HEK293T (cell line): Measurements from ENCODE around the gene SEMA4D.

ENCODE experiments used
- ARNT ChIP-seq: fragments of 450-650 bp; IDR thresholded peaks from 2 replicates; pipeline ENCODE4 v1.6.1; 2017; ENCODE audit warnings: mild to moderate bottlenecking
- BHLHE40 ChIP-seq: fragments of 450-650 bp; IDR thresholded peaks from 2 replicates; pipeline ENCODE4 v1.6.1; 2016; ENCODE audit warnings: mild to moderate bottlenecking, moderate library complexity, borderline replicate concordance
- CTBP1 ChIP-seq: fragments of 450-650 bp; IDR thresholded peaks from 2 replicates; pipeline ENCODE4 v1.6.1; 2016; ENCODE audit warnings: borderline replicate concordance
- ELF4 ChIP-seq: fragments of 450-650 bp; IDR thresholded peaks from 2 replicates; pipeline ENCODE4 v1.6.1; 2017; ENCODE audit warnings: antibody characterized with exemption
- FOXA1 ChIP-seq: fragments of 450-650 bp; IDR thresholded peaks from 2 replicates; pipeline ENCODE4 v1.6.1; 2016; ENCODE audit warnings: mild to moderate bottlenecking
- FOXK2 ChIP-seq: fragments of 450-650 bp; IDR thresholded peaks from 2 replicates; pipeline ENCODE4 v1.6.1; 2016; ENCODE audit warnings: mild to moderate bottlenecking
- FOXM1 ChIP-seq: fragments of 450-650 bp; IDR thresholded peaks from 2 replicates; pipeline ENCODE4 v1.6.1; 2017; ENCODE audit warnings: mild to moderate bottlenecking, borderline replicate concordance
- HDGF ChIP-seq: fragments of 450-650 bp; IDR thresholded peaks from 2 replicates; pipeline ENCODE4 v1.6.1; 2017; ENCODE audit warnings: antibody characterized with exemption, borderline replicate concordance
- NFRKB ChIP-seq: fragments of 450-650 bp; IDR thresholded peaks from 2 replicates; pipeline ENCODE4 v1.6.1; 2016; ENCODE audit warnings: mild to moderate bottlenecking, moderate library complexity
- PKNOX1 ChIP-seq: fragments of 450-650 bp; IDR thresholded peaks from 2 replicates; pipeline ENCODE4 v1.6.1; 2016
- SP1 ChIP-seq: fragments of 450-650 bp; IDR thresholded peaks from 2 replicates; pipeline ENCODE4 v1.6.1; 2017
- SUZ12 ChIP-seq: fragments of 450-650 bp; IDR thresholded peaks from 2 replicates; pipeline ENCODE4 v1.6.1; 2016; ENCODE audit warnings: mild to moderate bottlenecking
- TARDBP ChIP-seq: fragments of 450-650 bp; IDR thresholded peaks from 2 replicates; pipeline ENCODE4 v1.6.1; 2016

DNA sequence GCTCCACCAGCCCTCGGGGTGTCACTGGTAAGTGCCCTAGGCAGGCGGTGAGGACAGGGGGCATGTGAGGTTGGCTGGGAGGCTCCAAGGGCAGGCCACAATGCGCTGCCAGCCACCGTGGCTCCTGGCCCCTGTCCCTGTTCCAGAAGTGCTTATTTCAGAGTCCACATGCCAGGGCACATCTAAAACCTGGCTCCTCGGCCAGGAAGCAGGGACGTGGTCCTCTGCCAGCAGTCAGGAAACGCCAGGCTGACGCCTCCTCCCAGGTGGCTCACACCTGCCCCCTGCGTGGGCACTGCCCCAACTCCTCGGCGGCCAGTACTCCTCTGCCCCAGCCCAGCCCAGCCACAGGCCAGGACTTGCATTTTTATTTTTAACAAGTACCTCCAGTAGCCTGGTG, 111.1 kb downstream of the SEMA4D start:
- TF ChIP-seq FOXM1, result no peak
- TF ChIP-seq ELF4, result no peak
- TF ChIP-seq FOXK2, result no peak
- no peak for TF ChIP-seq SUZ12
- TF ChIP-seq SP1, result no peak
- no peak for TF ChIP-seq CTBP1
- no peak for TF ChIP-seq PKNOX1
- TF ChIP-seq BHLHE40, result no peak
- TF ChIP-seq ARNT, result no peak
- TF ChIP-seq NFRKB, result no peak
- TF ChIP-seq TARDBP, result no peak
- TF ChIP-seq HDGF, result no peak
- no peak for TF ChIP-seq FOXA1
